ENCODE data around the gene RSBN1L. TPM values are rescaled to one million over a fixed set of nuclear protein-coding genes. Genes with fewer than 3 reads are reported as not detected.

The RSBN1L gene
- total RNA-seq, 1 experiment from 2014 or later: 21.4 TPM

DNA sequence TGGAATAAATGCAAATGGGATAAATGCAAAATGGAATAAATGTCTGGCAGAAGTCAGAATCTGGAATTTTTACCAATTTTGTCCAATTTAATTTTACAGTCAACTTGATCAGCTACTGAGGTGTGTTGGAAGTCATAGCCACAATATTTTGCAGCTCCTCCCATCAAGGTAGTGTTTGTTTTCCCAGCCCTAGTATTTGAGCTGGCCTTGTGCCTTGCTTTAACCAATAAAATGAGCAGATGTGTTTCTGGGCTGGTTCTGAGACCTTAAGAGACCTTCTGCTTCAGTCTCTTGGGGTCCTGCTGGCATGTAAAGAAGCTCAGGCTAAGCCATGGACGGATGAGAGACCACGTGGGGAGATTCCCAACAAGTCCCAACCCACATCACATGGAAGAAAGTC is 42.7 kb upstream of the RSBN1L start:
- ChIA-PET CTCF (no interaction called here), POLR2A (no interaction called here)
- BruUV-seq (replicated peaks): no TSS peak
- Histone ChIP-seq H3K9me3 (no peaks in the 10 kb centered on the region), H3K36me3 (ENCODE audit: control insufficient read depth, insufficient read depth, low read length) (no peaks in the 10 kb centered on the region), H3K4me3 (ENCODE audit: low read depth, low read length) (no peak overlapping the region), H3K4me1 (peaks cover 42% of the 10 kb centered on the region), H3K27me3 (replicated peaks; ENCODE audit: control insufficient read depth, insufficient read depth, low read length) (no peaks in the 10 kb centered on the region)
- intact Hi-C loops (cut with micrococcal nuclease; ENCODE audit: unreplicated experiment): loop anchor here (10.0 kb wide), 2 partner anchors 281 to 371 kb away; no protein-coding TSS in a partner anchor
- Mint-ChIP-seq H3K36me3 (ENCODE audit: insufficient read depth, unreplicated experiment) (peaks cover 18% of the 10 kb centered on the region), H3K27me3 (ENCODE audit: insufficient read depth, unreplicated experiment) (no peaks in the 10 kb centered on the region), H3K27ac (ENCODE audit: unreplicated experiment) (no peak overlapping the region), H3K4me1 (ENCODE audit: low read depth, unreplicated experiment) (peaks cover 22% of the 10 kb centered on the region), H3K4me3 (ENCODE audit: unreplicated experiment) (no peak overlapping the region), H3K9me3 (ENCODE audit: unreplicated experiment) (no peaks in the 10 kb centered on the region)
- TF ChIP-seq, protein P1, sequence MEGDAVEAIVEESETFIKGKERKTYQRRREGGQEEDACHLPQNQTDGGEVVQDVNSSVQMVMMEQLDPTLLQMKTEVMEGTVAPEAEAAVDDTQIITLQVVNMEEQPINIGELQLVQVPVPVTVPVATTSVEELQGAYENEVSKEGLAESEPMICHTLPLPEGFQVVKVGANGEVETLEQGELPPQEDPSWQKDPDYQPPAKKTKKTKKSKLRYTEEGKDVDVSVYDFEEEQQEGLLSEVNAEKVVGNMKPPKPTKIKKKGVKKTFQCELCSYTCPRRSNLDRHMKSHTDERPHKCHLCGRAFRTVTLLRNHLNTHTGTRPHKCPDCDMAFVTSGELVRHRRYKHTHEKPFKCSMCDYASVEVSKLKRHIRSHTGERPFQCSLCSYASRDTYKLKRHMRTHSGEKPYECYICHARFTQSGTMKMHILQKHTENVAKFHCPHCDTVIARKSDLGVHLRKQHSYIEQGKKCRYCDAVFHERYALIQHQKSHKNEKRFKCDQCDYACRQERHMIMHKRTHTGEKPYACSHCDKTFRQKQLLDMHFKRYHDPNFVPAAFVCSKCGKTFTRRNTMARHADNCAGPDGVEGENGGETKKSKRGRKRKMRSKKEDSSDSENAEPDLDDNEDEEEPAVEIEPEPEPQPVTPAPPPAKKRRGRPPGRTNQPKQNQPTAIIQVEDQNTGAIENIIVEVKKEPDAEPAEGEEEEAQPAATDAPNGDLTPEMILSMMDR (IDR thresholded peaks at IDR 0.05; ENCODE audit: insufficient read depth in 1 of 2, low read depth in 1 of 2, low read length in 1 of 2, severe bottlenecking in 1 of 2, unreplicated experiment in 1 of 2): no peak
- DNase-seq: no peak

DNA sequence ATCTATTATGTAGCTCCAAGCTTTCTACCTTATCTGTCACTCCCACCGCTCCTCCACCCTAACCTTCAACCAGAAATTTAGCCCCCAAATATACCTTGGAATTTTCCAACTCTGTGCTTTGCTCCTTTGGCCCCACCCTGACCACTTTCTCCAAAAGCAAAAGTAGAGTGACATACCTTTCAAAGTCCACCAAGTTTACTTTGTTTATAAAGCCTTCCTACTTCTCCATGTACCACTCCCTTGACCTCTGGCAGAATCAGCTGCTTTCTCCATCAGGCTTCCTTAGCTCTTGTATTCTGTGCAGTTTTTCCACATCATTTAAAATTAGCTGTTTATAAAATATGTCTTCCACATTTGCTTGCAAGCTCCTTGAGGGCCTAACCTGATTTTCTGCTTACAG is 40.9 kb upstream of the RSBN1L start:
- TF ChIP-seq, protein P1 (IDR thresholded peaks at IDR 0.05; ENCODE audit: insufficient read depth in 1 of 2, low read depth in 1 of 2, low read length in 1 of 2, severe bottlenecking in 1 of 2, unreplicated experiment in 1 of 2): no peak
- Histone ChIP-seq H3K36me3 (ENCODE audit: control insufficient read depth, insufficient read depth, low read length) (no peaks in the 10 kb centered on the region), H3K4me3 (ENCODE audit: low read depth, low read length) (no peak overlapping the region), H3K27me3 (replicated peaks; ENCODE audit: control insufficient read depth, insufficient read depth, low read length) (no peaks in the 10 kb centered on the region), H3K9me3 (no peaks in the 10 kb centered on the region), H3K4me1 (peaks cover 29% of the 10 kb centered on the region)
- Mint-ChIP-seq H3K9me3 (ENCODE audit: unreplicated experiment) (no peaks in the 10 kb centered on the region), H3K27ac (ENCODE audit: unreplicated experiment) (peak overlapping the region; percentile 54), H3K4me1 (ENCODE audit: low read depth, unreplicated experiment) (peaks cover 17% of the 10 kb centered on the region), H3K27me3 (ENCODE audit: insufficient read depth, unreplicated experiment) (no peaks in the 10 kb centered on the region), H3K36me3 (ENCODE audit: insufficient read depth, unreplicated experiment) (peaks cover 22% of the 10 kb centered on the region), H3K4me3 (ENCODE audit: unreplicated experiment) (no peak overlapping the region)
- CTCF ChIA-PET: no interaction called here
- BruUV-seq (replicated peaks): no TSS peak
- POLR2A ChIA-PET: no interaction called here
- no peak for DNase-seq
- intact Hi-C loops (cut with micrococcal nuclease; ENCODE audit: unreplicated experiment): loop anchor here (10.0 kb wide), 2 partner anchors 279 to 369 kb away; no protein-coding TSS in a partner anchor

DNA sequence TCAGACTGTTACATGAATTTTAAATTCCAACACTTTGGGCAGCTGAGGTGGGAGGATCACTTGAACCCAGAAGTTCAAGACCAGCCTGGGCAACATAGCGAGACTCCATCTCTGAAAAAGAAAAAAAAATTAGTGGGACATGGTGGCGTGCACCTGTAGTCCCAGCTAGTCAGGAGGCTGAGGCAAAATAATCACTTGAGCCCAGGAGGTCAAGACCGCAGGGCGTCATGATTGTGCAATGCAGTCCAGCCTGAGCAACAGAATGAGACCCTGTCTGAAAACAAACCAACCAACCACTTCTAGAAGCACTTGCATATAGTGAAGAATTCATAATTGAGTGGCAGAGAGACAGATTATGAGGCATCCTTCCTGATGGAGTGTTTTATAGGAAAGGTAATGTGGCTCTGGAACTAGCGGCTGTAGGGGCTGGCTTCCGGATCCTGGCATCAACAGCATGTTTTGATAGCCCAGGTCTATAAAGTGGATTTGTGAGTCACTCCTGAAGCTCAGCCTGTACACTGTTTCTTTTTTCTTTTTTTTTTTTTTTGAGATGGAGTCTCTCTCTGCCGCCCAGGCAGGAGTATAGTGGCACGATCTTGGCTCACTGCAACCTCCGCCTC is 40.3 kb upstream of the RSBN1L start:
- Histone ChIP-seq H3K4me3 (ENCODE audit: low read depth, low read length) (no peak overlapping the region), H3K9me3 (no peaks in the 10 kb centered on the region), H3K4me1 (peaks cover 23% of the 10 kb centered on the region), H3K27me3 (replicated peaks; ENCODE audit: control insufficient read depth, insufficient read depth, low read length) (no peaks in the 10 kb centered on the region), H3K36me3 (ENCODE audit: control insufficient read depth, insufficient read depth, low read length) (no peaks in the 10 kb centered on the region)
- no peak overlapping the region for H3K4me3 Mint-ChIP-seq (ENCODE audit: unreplicated experiment)
- no TSS peak for BruUV-seq (replicated peaks)
- peak overlapping the region; percentile 54 for H3K27ac Mint-ChIP-seq (ENCODE audit: unreplicated experiment)
- H3K27me3 Mint-ChIP-seq (ENCODE audit: insufficient read depth, unreplicated experiment): no peaks in the 10 kb centered on the region
- H3K36me3 Mint-ChIP-seq (ENCODE audit: insufficient read depth, unreplicated experiment): peaks cover 28% of the 10 kb centered on the region
- H3K4me1 Mint-ChIP-seq (ENCODE audit: low read depth, unreplicated experiment): peaks cover 17% of the 10 kb centered on the region
- H3K9me3 Mint-ChIP-seq (ENCODE audit: unreplicated experiment): no peaks in the 10 kb centered on the region
- TF ChIP-seq, protein P1 (IDR thresholded peaks at IDR 0.05; ENCODE audit: insufficient read depth in 1 of 2, low read depth in 1 of 2, low read length in 1 of 2, severe bottlenecking in 1 of 2, unreplicated experiment in 1 of 2): no peak
- intact Hi-C loops (cut with micrococcal nuclease; ENCODE audit: unreplicated experiment): loop anchor here (2.0 to 10.0 kb wide), 3 partner anchors 41 to 369 kb away; partner anchors contain the start of gene RSBN1L
- ChIA-PET CTCF (no interaction called here), POLR2A (no interaction called here)
- no peak for DNase-seq

All from Caco-2 (cell line).